H1 (cell line): ENCODE data around the gene AK2. TPM values are rescaled to one million over a fixed set of nuclear protein-coding genes. Genes with fewer than 3 reads are reported as not detected.

Experiments used
- CREB1 ChIP-seq: IDR thresholded peaks from 2 replicates; pipeline ENCODE4 v1.6.1; 2012; ENCODE audit warnings: inconsistent platforms
- KDM4A ChIP-seq: IDR thresholded peaks from one replicate; pipeline ENCODE4 v1.7.1; 2012; ENCODE audit warnings: low read depth, mild to moderate bottlenecking, moderate library complexity, low read length, inconsistent platforms; ENCODE audit not compliant: severe bottlenecking
- polyA plus RNA-seq, 7 experiments: library from polyadenylated mRNA; depleted of rRNA in 3 of 7; stranded (reverse) in 5 of 7; unstranded in 2 of 7; fragments of >200 nt in 5 of 7; fragments of 200-250 nt in 2 of 7; gene quantifications; 1 replicate in 5 of 7; 2 replicates in 1 of 7; 4 replicates in 1 of 7; pipeline versions ENCODE4 v1.2.1 to v1.2.3, GENCODE V29; 2011 to 2013; ENCODE audit warnings: missing spikeins in 2 of 7, mixed read lengths in 2 of 7
- total RNA-seq: library from RNA; stranded (reverse); fragmentation: NEBNext Ultra II Directional; extraction: Animal tissue kit (Norgen Biotek cat#: 25700); gene quantifications from 2 replicates; pipeline ENCODE4 v1.2.1, GENCODE V29; 2021

Gene AK2
- total and polyA plus RNA-seq, 2 of the 8 experiments (the other 6 are each of a cell fraction or from before 2014, with no cell fraction given) = 92.3 to 137 TPM

DNA sequence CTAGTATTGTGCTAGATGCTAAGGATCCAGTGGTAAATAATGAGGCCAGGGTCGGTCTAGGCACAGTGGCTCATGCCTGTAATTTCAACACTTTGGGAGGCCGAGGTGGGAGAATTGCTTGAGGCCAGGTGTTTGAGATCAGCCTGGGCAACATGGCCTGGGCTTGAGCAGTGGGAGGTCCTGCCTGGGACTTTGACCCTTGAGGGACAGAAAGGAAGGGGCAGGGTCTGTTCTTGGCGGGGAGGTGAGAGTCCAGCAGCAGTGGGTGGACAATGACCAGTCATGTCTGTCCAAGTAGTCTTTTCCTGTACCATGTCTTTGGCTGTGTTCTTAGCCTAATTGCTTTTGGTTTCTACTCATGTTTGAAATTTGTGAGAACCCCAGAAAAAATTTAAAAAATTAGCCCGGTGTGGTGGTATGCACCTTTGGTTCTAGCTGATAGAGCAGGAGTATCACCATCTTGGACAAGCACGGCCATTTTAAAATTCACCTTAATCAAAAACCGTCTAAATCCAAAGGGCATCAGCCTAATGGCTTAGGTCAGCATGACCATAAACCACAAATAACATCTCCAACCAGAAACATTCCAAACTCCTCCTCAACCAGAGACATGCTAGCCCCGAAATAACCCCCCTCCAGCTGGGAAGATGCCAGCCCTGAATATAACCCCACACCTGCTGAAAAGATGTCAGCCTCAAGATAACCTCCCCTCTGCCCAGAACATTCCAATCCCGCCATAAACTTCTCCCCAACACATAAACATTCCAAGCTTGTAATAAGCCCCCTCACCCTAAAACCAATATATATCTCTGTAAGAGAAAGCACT is 6.8 kb upstream of the AK2 start (continued):
- TF ChIP-seq CREB1 = no peak
- no peak for TF ChIP-seq KDM4A
- TF ChIP-seq, all 59 proteins: peak for 0
